ENCODE data around the gene SLC35E4.

DNA sequence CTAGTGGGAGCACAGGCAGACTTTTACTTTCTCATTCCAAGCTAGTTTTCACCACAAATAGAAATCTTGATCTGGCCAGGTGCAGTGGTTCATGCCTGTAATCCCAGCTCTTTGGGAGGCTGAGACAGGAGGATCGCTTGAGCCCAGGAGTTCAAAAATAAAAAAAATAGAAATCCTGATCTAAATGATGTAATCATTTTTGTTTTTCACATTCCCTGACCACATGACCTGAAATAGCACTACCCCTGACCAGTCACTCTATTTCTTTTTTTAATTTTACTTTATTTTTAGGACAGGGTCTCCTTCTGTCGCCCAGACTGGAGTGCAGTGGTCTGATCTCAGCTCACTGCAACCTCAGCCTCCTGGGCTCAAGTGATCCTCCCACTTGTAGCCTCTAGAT is 30.9 kb upstream of the SLC35E4 start:
- no peak for TF ChIP-seq CTCF (IDR thresholded peaks at IDR 0.05)
- TF ChIP-seq POLR2A (IDR thresholded peaks at IDR 0.05) = no peak
- TF ChIP-seq POLR2AphosphoS5 (IDR thresholded peaks at IDR 0.05) = no peak
